Aorta (tissue), 5 donors: ENCODE measurements around the gene ICA1. TPM values are rescaled to one million over a fixed set of nuclear protein-coding genes. Genes with fewer than 3 reads are reported as not detected.
"Not testable (repeated sequence)": the region's sequence is repeated elsewhere in the genome, so short reads cannot be mapped to it uniquely, and the experiment has no call there.

Experiments used
- ATAC-seq: fragments of 200-7000 bp; cut with Tn5 transposase; one replicate; pipeline ENCODE4 v1.9.1; 2022; ENCODE audit warnings: moderate library complexity; ENCODE audit not compliant: low FRiP score
- DNase-seq, 2 donors: peaks; one replicate each; pipeline ENCODE4 v3.0.0-alpha.2; 2020
- H3K27ac ChIP-seq, 2 donors: one replicate each; pipeline ENCODE4 v1.5.1; 2013; ENCODE audit warnings: low read length in 2 of 2, mild to moderate bottlenecking in 2 of 2, moderate library complexity in 2 of 2, control low read depth in 1 of 2, inconsistent platforms in 1 of 2, low read depth in 1 of 2
- H3K27me3 ChIP-seq, 2 donors: one replicate each; pipeline ENCODE4 v1.6.1; 2013; ENCODE audit warnings: control low read depth in 1 of 2, low read length in 1 of 2, mild to moderate bottlenecking in 1 of 2, moderate library complexity in 1 of 2; ENCODE audit not compliant: insufficient read depth in 2 of 2, control insufficient read depth in 1 of 2
- H3K36me3 ChIP-seq, 2 donors: one replicate each; pipeline ENCODE4 v1.6.1; 2013; ENCODE audit warnings: control low read depth in 1 of 2, low read length in 1 of 2, mild to moderate bottlenecking in 1 of 2; ENCODE audit not compliant: insufficient read depth in 2 of 2, control insufficient read depth in 1 of 2
- H3K4me1 ChIP-seq, 2 donors: one replicate each; pipeline ENCODE4 v1.6.1; 2013; ENCODE audit warnings: low read length in 2 of 2, control low read depth in 1 of 2, mild to moderate bottlenecking in 1 of 2, moderate library complexity in 1 of 2; ENCODE audit not compliant: insufficient read depth in 2 of 2, control insufficient read depth in 1 of 2
- H3K4me3 ChIP-seq, 2 donors: one replicate each; pipeline ENCODE4 v1.5.1; 2013; ENCODE audit warnings: low read length in 2 of 2, control low read depth in 1 of 2, mild to moderate bottlenecking in 1 of 2
- H3K9me3 ChIP-seq: one replicate; pipeline ENCODE4 v1.6.1; 2013; ENCODE audit warnings: mild to moderate bottlenecking, low read length; ENCODE audit not compliant: control insufficient read depth
- WGBS, 2 donors: extraction: QIAGEN DNeasy Blood & Tissue Kit; methylation state at CpG; one replicate each; pipeline ENCODE4 v1.1.7; 2013; 5-methylcytosine and 5-hydroxymethylcytosine counted together
- intact Hi-C, 2 donors: fragments of 100-400 bp; cut with DNase I; formaldehyde crosslinking; loops; one replicate each; pipeline versions ENCODE4 v1.14.2 to v1.15.0; 2022
- polyA plus RNA-seq, 2 donors: library from polyadenylated mRNA; stranded (reverse); fragments of 200-250 nt; gene quantifications; one replicate each; pipeline ENCODE4 v1.2.3, GENCODE V29; 2013
- total RNA-seq, 2 donors: library from RNA; stranded (reverse); fragmentation: NEBNext Ultra II Directional; extraction: Animal tissue kit (Norgen Biotek cat#: 25700); gene quantifications; one replicate each; pipeline ENCODE4 v1.2.1, GENCODE V29; 2021
- donor health status: healthy with polysubstance abuse.
- donor health status: Bipolar disorder and iron deficiency.
- donor health status: DM: no; HTN: no; CAD: no.
- donor health status: DM: no; HTN: no; CAD: no.
- donor health status: DM: yes; HTN: yes; CAD: no.

ICA1 gene
- total and polyA plus RNA-seq, 4 donors = 1.5 to 31.1 (median 15.2) TPM

- peaks cover 0 to 1% of the 10 kb centered on the region in 2 donors for H3K27me3 ChIP-seq
- no peaks in the 10 kb centered on the region for H3K4me1 ChIP-seq
- intact Hi-C loops = no loop called here
Observed at GRCh38 chr7:8255680-8256655, 6.0 kb downstream of the ICA1 start.

GRCh38 chr7:8254667-8255066 is 7.3 kb downstream of the ICA1 start:
- ATAC-seq = no peak
- intact Hi-C loops = no loop called here
- DNase-seq = no peak

More at GRCh38 chr7:8255680-8256655, 6.0 kb downstream of the ICA1 start:
- 73 to 84% methylated on average over 6 of the region's 6 CpGs for WGBS, 2 donors
- peaks cover 7% of the 10 kb centered on the region for H3K9me3 ChIP-seq
- DNase-seq (no peak), ATAC-seq (no peak)
- no peak overlapping the region for H3K4me3 ChIP-seq
- no peak overlapping the region for H3K27ac ChIP-seq
- H3K36me3 ChIP-seq = peaks cover 0 to 2% of the 10 kb centered on the region in 2 donors

GRCh38 chr7:8254215-8254614 is 7.8 kb downstream of the ICA1 start:
- H3K4me3 ChIP-seq = no peak overlapping the region
- H3K27ac ChIP-seq = no peak overlapping the region
- DNase-seq (no peak), ATAC-seq (no peak)
- peaks cover 0 to 1% of the 10 kb centered on the region in 2 donors for H3K27me3 ChIP-seq
- H3K36me3 ChIP-seq = peaks cover 0 to 2% of the 10 kb centered on the region in 2 donors
- no peaks in the 10 kb centered on the region for H3K4me1 ChIP-seq
- H3K9me3 ChIP-seq = peaks cover 7% of the 10 kb centered on the region
- WGBS, 2 donors = 77 to 79% methylated on average over 3 of the region's 3 CpGs
- intact Hi-C loops = no loop called here

More at GRCh38 chr7:8254667-8255066, 7.3 kb downstream of the ICA1 start:
- H3K4me1 ChIP-seq = no peaks in the 10 kb centered on the region
- no peak overlapping the region for H3K27ac ChIP-seq
- WGBS, 2 donors = 84 to 93% methylated on average over 3 of the region's 3 CpGs
- no peak overlapping the region for H3K4me3 ChIP-seq
- peaks cover 0 to 2% of the 10 kb centered on the region in 2 donors for H3K36me3 ChIP-seq
- H3K9me3 ChIP-seq = peaks cover 7% of the 10 kb centered on the region
- peaks cover 0 to 1% of the 10 kb centered on the region in 2 donors for H3K27me3 ChIP-seq

- WGBS, 2 donors = 76 to 88% methylated on average over 1 of the region's 1 CpG
- ATAC-seq = no peak
Observed at GRCh38 chr7:8251195-8251594, 10.8 kb downstream of the ICA1 start.

GRCh38 chr7:8250547-8250946 is 11.4 kb downstream of the ICA1 start:
- WGBS, 2 donors = 93 to 96% methylated on average over 1 of the region's 1 CpG
- intact Hi-C loops = no loop called here

More at GRCh38 chr7:8251195-8251594, 10.8 kb downstream of the ICA1 start:
- no peak for DNase-seq
- peaks cover 0 to 2% of the 10 kb centered on the region in 2 donors for H3K36me3 ChIP-seq
- no peaks in the 10 kb centered on the region for H3K4me1 ChIP-seq
- intact Hi-C loops = no loop called here
- H3K27me3 ChIP-seq = no peaks in the 10 kb centered on the region
- no peak overlapping the region for H3K27ac ChIP-seq
- peaks cover 3% of the 10 kb centered on the region for H3K9me3 ChIP-seq
- no peak overlapping the region for H3K4me3 ChIP-seq

GRCh38 chr7:8249121-8249520 is 12.8 kb downstream of the ICA1 start:
- Histone ChIP-seq H3K36me3 (no peaks in the 10 kb centered on the region), H3K4me1 (no peaks in the 10 kb centered on the region), H3K27ac (no peak overlapping the region), H3K4me3 (no peak overlapping the region), H3K27me3 (no peaks in the 10 kb centered on the region), H3K9me3 (no peaks in the 10 kb centered on the region)
- no peak for ATAC-seq
- intact Hi-C loops = no loop called here
- DNase-seq = no peak
- WGBS, 2 donors = 73% methylated on average over 4 of the region's 4 CpGs

More at GRCh38 chr7:8250547-8250946, 11.4 kb downstream of the ICA1 start:
- Histone ChIP-seq H3K27me3 (no peaks in the 10 kb centered on the region), H3K9me3 (peaks cover 3% of the 10 kb centered on the region), H3K4me3 (no peak overlapping the region), H3K4me1 (no peaks in the 10 kb centered on the region), H3K36me3 (peaks cover 0 to 2% of the 10 kb centered on the region in 2 donors), H3K27ac (no peak overlapping the region)
- ATAC-seq = no peak
- DNase-seq = no peak

- Histone ChIP-seq H3K9me3 (no peaks in the 10 kb centered on the region), H3K27ac (no peak overlapping the region), H3K36me3 (no peaks in the 10 kb centered on the region), H3K4me3 (no peak overlapping the region), H3K27me3 (no peaks in the 10 kb centered on the region), H3K4me1 (no peaks in the 10 kb centered on the region)
- WGBS, 2 donors = 88 to 92% methylated on average over 2 of the region's 2 CpGs
- intact Hi-C loops = no loop called here
- DNase-seq = no peak
- no peak for ATAC-seq
Observed at GRCh38 chr7:8246020-8246419, 15.9 kb downstream of the ICA1 start.

GRCh38 chr7:8245032-8245431 is 16.9 kb downstream of the ICA1 start:
- WGBS, 2 donors = 93 to 95% methylated on average over 5 of the region's 5 CpGs
- not testable (repeated sequence) for ATAC-seq, H3K4me3 ChIP-seq

GRCh38 chr7:8243059-8243458 is 18.9 kb downstream of the ICA1 start:
- DNase-seq, H3K4me3 ChIP-seq, H3K36me3 ChIP-seq, H3K27ac ChIP-seq, H3K4me1 ChIP-seq, intact Hi-C loops, ATAC-seq, H3K9me3 ChIP-seq, H3K27me3 ChIP-seq: not testable (repeated sequence)
- 89 to 92% methylated on average over 5 of the region's 5 CpGs for WGBS, 2 donors

More at GRCh38 chr7:8245032-8245431, 16.9 kb downstream of the ICA1 start:
- intact Hi-C loops, H3K27me3 ChIP-seq, H3K36me3 ChIP-seq, H3K9me3 ChIP-seq, H3K27ac ChIP-seq, H3K4me1 ChIP-seq, DNase-seq: not testable (repeated sequence)
